Measurements from ENCODE around the gene LDB2.

LDB2 gene

DNA sequence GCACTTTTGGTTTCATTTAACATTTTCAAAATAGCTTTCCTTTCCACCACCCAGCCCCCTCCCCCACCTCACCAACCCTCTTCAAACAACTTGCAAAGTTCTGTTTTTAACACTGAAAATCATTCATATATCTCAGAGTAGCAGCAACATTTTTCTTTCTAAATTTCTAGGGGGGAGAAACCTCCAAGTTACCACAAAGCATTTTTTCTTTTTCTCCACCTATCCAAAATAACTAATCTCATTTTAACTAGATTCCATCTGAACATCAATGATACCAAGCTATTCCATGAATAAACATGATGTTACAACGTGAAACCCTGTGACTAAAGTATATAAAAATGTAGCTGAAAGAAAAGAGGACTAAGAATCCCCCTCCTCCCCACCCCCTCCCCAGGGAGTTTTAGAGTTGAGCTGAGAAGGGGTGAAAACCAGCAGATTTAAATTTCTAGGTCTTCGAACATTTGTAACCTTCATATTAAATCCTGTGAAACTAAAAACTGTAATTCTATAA, 5.2 kb downstream of the LDB2 start:
- TF ChIP-seq EZH2phosphoT487 (IDR thresholded peaks at IDR 0.05; ENCODE audit: low read length) (no peak), EZH2 (optimal IDR thresholded peaks at IDR 0.05; ENCODE audit: low read depth, low read length) (no peak)
- TF ChIP-seq, protein P1, sequence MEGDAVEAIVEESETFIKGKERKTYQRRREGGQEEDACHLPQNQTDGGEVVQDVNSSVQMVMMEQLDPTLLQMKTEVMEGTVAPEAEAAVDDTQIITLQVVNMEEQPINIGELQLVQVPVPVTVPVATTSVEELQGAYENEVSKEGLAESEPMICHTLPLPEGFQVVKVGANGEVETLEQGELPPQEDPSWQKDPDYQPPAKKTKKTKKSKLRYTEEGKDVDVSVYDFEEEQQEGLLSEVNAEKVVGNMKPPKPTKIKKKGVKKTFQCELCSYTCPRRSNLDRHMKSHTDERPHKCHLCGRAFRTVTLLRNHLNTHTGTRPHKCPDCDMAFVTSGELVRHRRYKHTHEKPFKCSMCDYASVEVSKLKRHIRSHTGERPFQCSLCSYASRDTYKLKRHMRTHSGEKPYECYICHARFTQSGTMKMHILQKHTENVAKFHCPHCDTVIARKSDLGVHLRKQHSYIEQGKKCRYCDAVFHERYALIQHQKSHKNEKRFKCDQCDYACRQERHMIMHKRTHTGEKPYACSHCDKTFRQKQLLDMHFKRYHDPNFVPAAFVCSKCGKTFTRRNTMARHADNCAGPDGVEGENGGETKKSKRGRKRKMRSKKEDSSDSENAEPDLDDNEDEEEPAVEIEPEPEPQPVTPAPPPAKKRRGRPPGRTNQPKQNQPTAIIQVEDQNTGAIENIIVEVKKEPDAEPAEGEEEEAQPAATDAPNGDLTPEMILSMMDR (IDR thresholded peaks at IDR 0.05; ENCODE audit: low read length): no peak
- Histone ChIP-seq H3K36me3 (replicated peaks; ENCODE audit: insufficient read depth, low read length) (no peaks in the 10 kb centered on the region), H3K27ac (ENCODE audit: low read length) (no peak overlapping the region), H3K27me3 (replicated peaks; ENCODE audit: insufficient read depth, low read length) (no peaks in the 10 kb centered on the region), H3K9ac (ENCODE audit: low read length) (no peak overlapping the region), H3K9me2 (replicated peaks; ENCODE audit: insufficient read depth, low read length) (no peaks in the 10 kb centered on the region), H2AFZ (ENCODE audit: low read length) (peak overlapping the region; percentile 45; the same call in 1 of the 2 replicates), H3K9me3 (replicated peaks; ENCODE audit: insufficient read depth, low read length) (no peaks in the 10 kb centered on the region), H3K4me3 (ENCODE audit: low read length) (no peak overlapping the region), H3K4me2 (ENCODE audit: low read depth, low read length) (peak overlapping the region; percentile 46; the same call in 1 of the 2 replicates), H4K20me1 (ENCODE audit: insufficient read depth, low read length) (no peaks in the 10 kb centered on the region), H3K79me2 (ENCODE audit: low read length) (no peaks in the 10 kb centered on the region), H3F3A (ENCODE audit: insufficient read depth, low read length) (no peaks in the 10 kb centered on the region), H3K4me1 (ENCODE audit: low read length) (peaks cover 10% of the 10 kb centered on the region)
- DNase-seq: peak; percentile 52

DNA sequence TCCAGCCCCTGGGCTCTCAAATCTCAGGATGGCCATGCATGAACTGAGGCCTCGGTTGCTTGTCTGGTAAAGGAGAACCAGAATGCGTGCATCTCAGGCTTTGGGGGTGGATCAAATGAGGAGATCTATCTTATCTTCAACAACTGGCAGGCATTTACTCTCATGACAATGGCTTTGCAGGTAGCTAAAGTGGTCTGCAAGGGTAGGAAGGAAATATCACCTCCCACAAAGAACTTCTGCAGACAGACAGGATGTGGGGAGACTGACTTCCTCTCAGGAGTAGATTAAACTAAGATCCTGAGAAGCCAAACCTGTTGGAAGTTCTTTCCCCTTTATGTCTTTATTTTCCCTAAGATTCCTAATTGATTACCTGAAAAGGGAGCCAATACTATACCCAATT, 7.8 kb downstream of the LDB2 start:
- TF ChIP-seq EZH2 (optimal IDR thresholded peaks at IDR 0.05; ENCODE audit: low read depth, low read length): no peak
- TF ChIP-seq EZH2phosphoT487 (IDR thresholded peaks at IDR 0.05; ENCODE audit: low read length): no peak
- TF ChIP-seq, protein P1 (IDR thresholded peaks at IDR 0.05; ENCODE audit: low read length): no peak
- Histone ChIP-seq H3K36me3 (replicated peaks; ENCODE audit: insufficient read depth, low read length) (no peaks in the 10 kb centered on the region), H3K27ac (ENCODE audit: low read length) (no peak overlapping the region), H3F3A (ENCODE audit: insufficient read depth, low read length) (no peaks in the 10 kb centered on the region), H3K27me3 (replicated peaks; ENCODE audit: insufficient read depth, low read length) (no peaks in the 10 kb centered on the region), H3K4me3 (ENCODE audit: low read length) (no peak overlapping the region), H3K4me2 (ENCODE audit: low read depth, low read length) (no peak overlapping the region), H2AFZ (ENCODE audit: low read length) (no peak overlapping the region), H3K9me3 (replicated peaks; ENCODE audit: insufficient read depth, low read length) (no peaks in the 10 kb centered on the region), H3K4me1 (ENCODE audit: low read length) (peaks cover 10% of the 10 kb centered on the region), H4K20me1 (ENCODE audit: insufficient read depth, low read length) (no peaks in the 10 kb centered on the region), H3K79me2 (ENCODE audit: low read length) (no peaks in the 10 kb centered on the region), H3K9ac (ENCODE audit: low read length) (no peak overlapping the region), H3K9me2 (replicated peaks; ENCODE audit: insufficient read depth, low read length) (no peaks in the 10 kb centered on the region)
- DNase-seq: no peak

GRCh38 chr4:16889945-16890344, 8.5 kb downstream of the LDB2 start:
- no peaks in the 10 kb centered on the region for H4K20me1 ChIP-seq (ENCODE audit: insufficient read depth, low read length)
- no peaks in the 10 kb centered on the region for H3K9me3 ChIP-seq (replicated peaks; ENCODE audit: insufficient read depth, low read length)
- no peaks in the 10 kb centered on the region for H3K27me3 ChIP-seq (replicated peaks; ENCODE audit: insufficient read depth, low read length)
- H3K4me2 ChIP-seq (ENCODE audit: low read depth, low read length): no peak overlapping the region
- no peaks in the 10 kb centered on the region for H3F3A ChIP-seq (ENCODE audit: insufficient read depth, low read length)
- peaks cover 10% of the 10 kb centered on the region for H3K4me1 ChIP-seq (ENCODE audit: low read length)
- no peak overlapping the region for H3K27ac ChIP-seq (ENCODE audit: low read length)
- TF ChIP-seq, protein P1 (IDR thresholded peaks at IDR 0.05; ENCODE audit: low read length): no peak
- TF ChIP-seq EZH2 (optimal IDR thresholded peaks at IDR 0.05; ENCODE audit: low read depth, low read length): no peak
- no peak for TF ChIP-seq EZH2phosphoT487 (IDR thresholded peaks at IDR 0.05; ENCODE audit: low read length)
- H3K9me2 ChIP-seq (replicated peaks; ENCODE audit: insufficient read depth, low read length): no peaks in the 10 kb centered on the region
- H3K79me2 ChIP-seq (ENCODE audit: low read length): no peaks in the 10 kb centered on the region
- H2AFZ ChIP-seq (ENCODE audit: low read length): no peak overlapping the region
- DNase-seq: no peak
- no peak overlapping the region for H3K4me3 ChIP-seq (ENCODE audit: low read length)
- H3K9ac ChIP-seq (ENCODE audit: low read length): no peak overlapping the region
- no peaks in the 10 kb centered on the region for H3K36me3 ChIP-seq (replicated peaks; ENCODE audit: insufficient read depth, low read length)

Measured in MM.1S (cell line).